ENCODE results near the gene PTRH2.
"Not testable (repeated sequence)": the region's sequence is repeated elsewhere in the genome, so short reads cannot be mapped to it uniquely, and the experiment has no call there.

The PTRH2 gene
- total RNA-seq, result 6.9 to 44.7 (median 20.6) reads per million in 9 experiments

- peak within 1 kb of the TSS; percentile 98 to 100 for H3K27ac Mint-ChIP-seq
- H3K36me3 Mint-ChIP-seq (ENCODE audit: insufficient read depth), result peaks cover 28% of the 10 kb centered on the region
- H3K4me3 Mint-ChIP-seq, result peak within 1 kb of the TSS; percentile 94 to 98
- ATAC-seq (replicated peaks), result peak; percentile 92
- DNase-seq, result peak; percentile 84 to 86 (median 84)
- peaks cover 46 to 50% of the 10 kb centered on the region in 2 donors for H3K4me1 Mint-ChIP-seq (ENCODE audit: low read depth in 2 of 2)
- no peaks in the 10 kb centered on the region for H3K27me3 Mint-ChIP-seq
- no peaks in the 10 kb centered on the region for H3K9me3 Mint-ChIP-seq
Observed at GRCh38 chr17:59707149-59707970, at the start of gene PTRH2, which contains the start of gene VMP1. PTRH2 (minus strand) TSS chr17:59707430; CDS start chr17:59697978, 9,452 bp downstream. VMP1 (plus strand) TSS chr17:59707654; CDS start chr17:59731447, 23,793 bp downstream.

DNA sequence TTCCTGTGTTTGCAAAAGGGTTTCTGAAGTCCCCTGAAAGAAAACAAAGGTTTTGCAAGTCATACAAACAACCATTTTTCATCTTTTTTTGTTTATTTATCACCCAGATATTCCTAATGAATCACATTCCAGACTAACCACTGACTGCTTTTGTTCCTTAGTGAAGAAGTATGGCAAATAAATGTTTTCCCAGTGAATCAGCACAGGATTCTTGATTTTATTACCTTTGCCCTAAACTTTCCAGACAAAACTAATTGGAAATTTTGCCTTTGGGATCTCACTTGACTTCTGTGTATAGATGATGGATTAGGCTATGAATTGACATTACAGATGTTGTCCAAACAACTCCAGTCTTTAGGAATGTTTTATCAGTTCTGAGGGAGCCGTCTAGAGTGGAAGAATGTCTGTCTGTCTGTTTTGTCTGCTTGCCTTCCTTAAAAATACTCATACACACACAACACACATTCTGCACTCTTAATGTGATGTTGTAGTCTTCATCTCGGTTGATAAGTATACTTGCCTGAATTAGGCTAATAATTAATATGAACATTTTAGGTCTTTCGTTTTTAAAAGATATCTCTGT is 49.1 kb upstream of the PTRH2 start:
- H3K36me3 Mint-ChIP-seq (ENCODE audit: insufficient read depth), result peaks cover 17% of the 10 kb centered on the region
- ATAC-seq (replicated peaks) (no peak), DNase-seq (no peak)
- H3K4me1 Mint-ChIP-seq (ENCODE audit: low read depth in 2 of 2), result peaks cover 7 to 9% of the 10 kb centered on the region in 2 donors
- H3K9me3 Mint-ChIP-seq, result no peaks in the 10 kb centered on the region
- H3K4me3 Mint-ChIP-seq, result no peak overlapping the region
- H3K27ac Mint-ChIP-seq, result no peak overlapping the region
- H3K27me3 Mint-ChIP-seq, result no peaks in the 10 kb centered on the region

DNA sequence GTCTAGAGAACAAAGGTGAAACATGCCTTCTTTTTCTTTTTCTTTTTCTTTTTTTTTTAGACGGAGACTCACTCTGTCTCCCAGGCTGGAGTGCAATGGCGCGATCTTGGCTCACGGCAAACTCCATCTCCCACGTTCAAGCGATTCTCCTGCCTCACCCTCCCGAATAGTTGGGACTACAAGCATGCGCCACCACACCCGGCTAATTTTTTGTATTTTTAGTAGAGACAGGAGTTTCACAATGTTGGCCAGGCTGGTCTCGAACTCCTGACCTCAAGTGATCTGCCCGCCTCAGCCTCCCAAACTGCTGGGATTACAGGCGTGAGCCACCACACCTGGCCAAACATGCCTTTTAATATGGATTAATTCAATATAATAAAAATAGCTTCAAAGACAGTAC is 47.8 kb upstream of the PTRH2 start:
- Mint-ChIP-seq H3K27ac (peak overlapping the region; percentile 51 to 88), H3K36me3 (ENCODE audit: insufficient read depth) (peaks cover 17% of the 10 kb centered on the region)
- H3K9me3 Mint-ChIP-seq; DNase-seq; H3K4me3 Mint-ChIP-seq; H3K27me3 Mint-ChIP-seq; ATAC-seq (replicated peaks); H3K4me1 Mint-ChIP-seq (ENCODE audit: low read depth in 2 of 2): not testable (repeated sequence)

DNA sequence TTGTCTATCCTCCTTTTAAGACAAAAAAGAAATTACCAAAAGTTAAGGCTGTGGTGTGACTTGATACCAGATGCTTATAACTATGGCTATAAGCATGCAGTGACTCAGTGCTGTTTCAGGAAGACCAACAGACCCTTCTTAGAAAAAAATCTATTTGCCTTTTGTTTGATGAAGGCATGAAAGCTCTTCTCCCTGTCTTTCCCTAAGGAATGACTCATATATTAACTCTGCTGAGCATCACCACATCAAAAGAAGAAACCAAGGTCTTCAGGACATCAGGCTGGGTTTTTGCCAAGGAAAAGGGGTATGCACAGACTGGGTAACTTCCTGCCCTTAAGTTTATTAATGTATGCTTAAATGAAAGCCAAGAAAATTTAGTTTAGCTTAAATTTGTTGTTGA is 47.3 kb upstream of the PTRH2 start:
- Mint-ChIP-seq H3K27ac (peak overlapping the region; percentile 51 to 88), H3K36me3 (ENCODE audit: insufficient read depth) (peaks cover 17% of the 10 kb centered on the region), H3K4me3 (peak overlapping the region in 1 of 2 donors; percentile 14), H3K9me3 (no peaks in the 10 kb centered on the region), H3K4me1 (ENCODE audit: low read depth in 2 of 2) (peaks cover 7 to 9% of the 10 kb centered on the region in 2 donors), H3K27me3 (no peaks in the 10 kb centered on the region)
- ATAC-seq (replicated peaks) (no peak), DNase-seq (no peak)

DNA sequence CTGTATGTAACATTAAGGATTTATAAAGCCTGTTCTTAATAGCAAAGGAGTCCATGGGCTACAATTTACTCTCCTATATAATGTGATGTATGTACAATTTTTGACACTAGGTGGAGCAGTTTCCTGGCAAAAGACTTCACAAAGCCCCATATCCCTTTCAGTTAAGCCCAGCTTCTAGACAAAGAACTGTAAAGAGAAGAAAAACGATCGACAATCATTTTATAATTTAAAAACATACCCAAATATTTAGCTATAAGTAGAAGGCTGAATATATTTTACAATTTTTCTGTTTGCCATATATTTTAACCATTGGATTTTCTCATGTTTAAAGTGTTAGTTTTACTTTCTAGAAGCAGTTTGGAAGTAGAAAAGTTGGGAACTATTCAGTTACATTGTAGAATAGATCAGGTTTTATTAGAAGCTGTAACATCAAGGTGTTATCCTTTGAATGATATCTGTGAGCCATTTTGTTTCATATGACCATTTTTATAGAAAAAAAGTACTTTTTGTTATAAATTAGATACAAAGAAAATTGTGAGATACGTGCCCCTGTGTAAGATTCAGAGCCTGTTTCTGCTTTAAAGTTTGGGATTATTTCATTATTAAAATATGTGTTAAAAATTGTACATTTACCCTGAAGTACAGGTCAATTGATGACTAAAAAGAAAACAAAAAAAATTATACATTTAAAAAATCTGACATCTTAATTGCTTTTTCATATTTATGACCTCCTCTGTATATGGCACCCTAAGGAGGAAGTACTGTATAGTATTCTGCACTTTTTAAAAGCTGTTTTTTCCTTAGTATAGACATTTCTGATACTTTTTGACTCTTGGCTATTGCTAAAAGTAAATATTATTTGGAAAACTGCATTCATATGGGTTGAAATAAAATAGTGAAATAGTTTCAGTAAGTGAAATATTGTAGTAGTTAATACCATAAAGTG is 46.6 kb upstream of the PTRH2 start:
- peaks cover 7 to 9% of the 10 kb centered on the region in 2 donors for H3K4me1 Mint-ChIP-seq (ENCODE audit: low read depth in 2 of 2)
- H3K27me3 Mint-ChIP-seq, result no peaks in the 10 kb centered on the region
- H3K4me3 Mint-ChIP-seq, result peak overlapping the region; percentile 51 to 64
- DNase-seq, result peak; percentile 41 to 43 (median 42)
- no peaks in the 10 kb centered on the region for H3K9me3 Mint-ChIP-seq
- H3K27ac Mint-ChIP-seq, result peak overlapping the region; percentile 49 to 51
- peak; percentile 98 for ATAC-seq (replicated peaks)
- H3K36me3 Mint-ChIP-seq (ENCODE audit: insufficient read depth), result peaks cover 14% of the 10 kb centered on the region

DNA sequence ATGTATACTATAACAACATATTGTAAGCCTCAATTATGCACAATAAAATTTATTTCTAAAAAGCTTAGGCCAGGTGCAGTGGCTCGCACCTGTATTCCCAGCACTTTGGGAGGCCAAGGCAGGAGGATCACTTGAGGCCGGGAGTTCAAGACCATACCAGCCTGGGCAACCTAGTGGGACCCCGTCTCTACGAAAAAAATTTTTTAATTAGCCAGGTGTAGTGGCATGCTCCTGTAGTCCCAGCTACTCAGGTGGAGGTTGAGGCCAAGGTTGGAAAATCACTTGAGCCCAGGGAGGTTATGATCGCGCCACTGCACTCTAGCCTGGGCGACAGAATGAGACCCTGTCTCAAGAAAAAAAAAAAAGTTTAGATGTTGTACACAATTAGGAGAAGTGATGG is 45.7 kb upstream of the PTRH2 start:
- Mint-ChIP-seq H3K4me3 (no peak overlapping the region), H3K4me1 (ENCODE audit: low read depth in 2 of 2) (peaks cover 7 to 9% of the 10 kb centered on the region in 2 donors), H3K36me3 (ENCODE audit: insufficient read depth) (peaks cover 11% of the 10 kb centered on the region), H3K27me3 (no peaks in the 10 kb centered on the region), H3K27ac (no peak overlapping the region), H3K9me3 (no peaks in the 10 kb centered on the region)
- DNase-seq, result no peak
- no peak for ATAC-seq (replicated peaks)

DNA sequence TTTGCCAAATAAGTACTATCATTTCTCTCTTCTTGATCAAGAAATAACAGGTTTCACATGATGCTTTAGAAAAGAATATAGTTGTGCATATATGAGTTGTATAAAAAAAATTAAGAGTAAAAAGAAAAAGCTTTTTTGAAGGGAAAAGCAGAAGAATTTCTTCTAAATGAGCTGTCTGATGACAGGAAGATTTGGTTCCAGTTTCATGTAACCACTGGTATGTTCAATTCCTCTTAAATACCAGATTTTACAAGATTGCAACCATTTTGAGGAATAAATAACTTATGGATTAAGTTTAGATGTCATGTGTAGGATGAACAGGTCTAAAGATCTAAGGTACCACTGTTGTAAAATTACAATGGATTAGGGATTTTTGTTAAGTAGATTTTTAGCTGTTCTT is 45.2 kb upstream of the PTRH2 start:
- ATAC-seq (replicated peaks) (no peak), DNase-seq (no peak)
- peaks cover 7 to 9% of the 10 kb centered on the region in 2 donors for H3K4me1 Mint-ChIP-seq (ENCODE audit: low read depth in 2 of 2)
- H3K27ac Mint-ChIP-seq, result peak overlapping the region; percentile 41 to 77
- H3K27me3 Mint-ChIP-seq, result no peaks in the 10 kb centered on the region
- no peaks in the 10 kb centered on the region for H3K9me3 Mint-ChIP-seq
- peaks cover 11% of the 10 kb centered on the region for H3K36me3 Mint-ChIP-seq (ENCODE audit: insufficient read depth)
- no peak overlapping the region for H3K4me3 Mint-ChIP-seq

GRCh38 chr17:59751955-59752413 is 44.8 kb upstream of the PTRH2 start:
- H3K9me3 Mint-ChIP-seq, result no peaks in the 10 kb centered on the region
- peak overlapping the region in 1 of 2 donors; percentile 3 for H3K4me3 Mint-ChIP-seq
- no peak for ATAC-seq (replicated peaks)
- no peak for DNase-seq
- no peaks in the 10 kb centered on the region for H3K27me3 Mint-ChIP-seq
- H3K27ac Mint-ChIP-seq, result peak overlapping the region; percentile 41 to 77
- H3K36me3 Mint-ChIP-seq (ENCODE audit: insufficient read depth), result peaks cover 11% of the 10 kb centered on the region
- H3K4me1 Mint-ChIP-seq (ENCODE audit: low read depth in 2 of 2), result peaks cover 7 to 9% of the 10 kb centered on the region in 2 donors

GRCh38 chr17:59748591-59748990 is 41.4 kb upstream of the PTRH2 start:
- DNase-seq (no peak), ATAC-seq (replicated peaks) (no peak)
- no peak overlapping the region for H3K27ac Mint-ChIP-seq
- no peaks in the 10 kb centered on the region for H3K36me3 Mint-ChIP-seq (ENCODE audit: insufficient read depth)
- H3K9me3 Mint-ChIP-seq, result no peaks in the 10 kb centered on the region
- H3K4me3 Mint-ChIP-seq, result no peak overlapping the region
- H3K4me1 Mint-ChIP-seq (ENCODE audit: low read depth in 2 of 2), result peaks cover 0 to 3% of the 10 kb centered on the region in 2 donors
- H3K27me3 Mint-ChIP-seq, result no peaks in the 10 kb centered on the region

DNA sequence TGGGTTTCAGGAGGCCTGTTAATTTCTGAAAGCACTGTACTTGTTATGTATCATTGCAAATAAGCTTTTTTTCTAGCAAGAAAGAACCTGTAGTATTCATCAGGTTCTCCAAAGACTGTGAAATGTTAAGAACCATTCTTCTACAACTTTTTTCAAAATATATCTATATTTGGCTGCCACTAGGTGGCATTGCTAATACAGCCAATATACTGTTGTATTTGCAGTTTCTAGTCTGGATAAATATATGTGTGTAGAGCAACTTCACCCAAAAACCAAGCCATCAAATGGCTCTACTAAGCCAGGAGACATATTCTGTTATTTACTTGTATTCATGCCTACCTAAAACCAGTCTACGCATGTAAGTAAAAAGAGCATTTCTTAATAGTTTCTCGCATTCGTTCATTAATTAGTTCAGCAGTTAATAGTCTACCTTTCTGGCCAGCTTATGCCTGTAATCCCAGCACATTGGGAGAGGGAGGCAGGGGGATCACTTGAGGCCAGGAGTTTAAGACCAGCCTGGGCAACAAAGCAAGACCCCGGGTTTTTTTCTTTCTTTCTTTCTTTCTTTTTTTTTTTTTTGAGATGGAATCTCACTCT is 39.7 kb upstream of the PTRH2 start:
- H3K36me3 Mint-ChIP-seq (ENCODE audit: insufficient read depth), result no peaks in the 10 kb centered on the region
- H3K27me3 Mint-ChIP-seq, result no peaks in the 10 kb centered on the region

GRCh38 chr17:59745040-59745439 is 37.8 kb upstream of the PTRH2 start:
- Mint-ChIP-seq H3K27me3 (no peaks in the 10 kb centered on the region), H3K27ac (peak overlapping the region in 1 of 2 donors; percentile 56), H3K4me3 (no peak overlapping the region), H3K4me1 (ENCODE audit: low read depth in 2 of 2) (no peaks in the 10 kb centered on the region), H3K9me3 (no peaks in the 10 kb centered on the region), H3K36me3 (ENCODE audit: insufficient read depth) (peaks cover 7% of the 10 kb centered on the region)
- ATAC-seq (replicated peaks), result no peak
- no peak for DNase-seq

More for the DNA sequence above, 39.7 kb upstream of the PTRH2 start:
- ATAC-seq (replicated peaks) (peak; percentile 41), DNase-seq (no peak)
- peaks cover 0 to 3% of the 10 kb centered on the region in 2 donors for H3K4me1 Mint-ChIP-seq (ENCODE audit: low read depth in 2 of 2)
- H3K4me3 Mint-ChIP-seq, result no peak overlapping the region
- no peak overlapping the region for H3K27ac Mint-ChIP-seq
- H3K9me3 Mint-ChIP-seq, result no peaks in the 10 kb centered on the region

DNA sequence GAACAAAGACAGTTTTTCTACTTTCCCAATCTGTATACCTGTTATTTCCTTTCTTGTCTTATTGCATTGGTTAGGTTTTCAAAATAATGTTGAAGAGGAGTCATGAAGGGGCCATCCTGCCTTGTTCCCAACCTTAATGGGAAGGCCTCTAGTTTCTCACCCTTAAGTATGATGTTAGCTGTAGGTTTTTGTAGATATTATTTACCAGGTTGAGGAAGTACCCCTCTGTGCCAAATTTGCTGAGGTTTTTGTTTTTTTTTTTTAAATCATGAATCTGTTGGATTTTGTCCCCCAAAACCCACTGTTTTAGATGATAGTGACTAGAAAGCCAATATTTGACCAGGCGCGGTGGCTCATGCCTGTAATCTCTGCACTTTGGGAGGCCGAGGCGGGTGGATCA is 36.6 kb upstream of the PTRH2 start:
- Mint-ChIP-seq H3K9me3 (no peaks in the 10 kb centered on the region), H3K4me1 (ENCODE audit: low read depth in 2 of 2) (no peaks in the 10 kb centered on the region), H3K27ac (peak overlapping the region in 1 of 2 donors; percentile 1), H3K27me3 (no peaks in the 10 kb centered on the region), H3K4me3 (no peak overlapping the region), H3K36me3 (ENCODE audit: insufficient read depth) (peaks cover 16% of the 10 kb centered on the region)
- DNase-seq (no peak), ATAC-seq (replicated peaks) (no peak)

DNA sequence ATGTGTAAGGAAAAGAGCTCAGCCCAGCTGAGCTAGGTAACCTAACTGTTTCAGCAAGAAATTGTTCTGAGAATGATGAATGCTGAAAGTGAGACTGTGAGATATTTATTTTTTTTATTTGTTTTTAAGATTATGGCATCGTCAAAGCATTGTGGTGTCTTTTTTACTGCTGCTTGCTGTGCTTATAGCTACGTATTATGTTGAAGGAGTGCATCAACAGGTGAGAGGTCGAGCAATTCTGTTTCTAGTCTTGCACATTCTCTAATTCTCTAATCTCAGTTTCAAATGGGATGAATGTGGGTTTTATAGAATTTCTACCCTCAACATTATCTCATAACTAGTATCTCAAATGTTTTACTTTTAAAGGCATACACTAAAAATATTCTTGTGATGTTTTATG is 30.1 kb upstream of the PTRH2 start:
- Mint-ChIP-seq H3K27ac (no peak overlapping the region), H3K9me3 (no peaks in the 10 kb centered on the region), H3K36me3 (ENCODE audit: insufficient read depth) (peaks cover 56% of the 10 kb centered on the region), H3K27me3 (no peaks in the 10 kb centered on the region), H3K4me3 (no peak overlapping the region), H3K4me1 (ENCODE audit: low read depth in 2 of 2) (no peaks in the 10 kb centered on the region)
- ATAC-seq (replicated peaks), result no peak
- DNase-seq, result no peak
